ENCODE measurements around the gene SYP. TPM values are rescaled to one million over a fixed set of nuclear protein-coding genes. Genes with fewer than 3 reads are reported as not detected.

Gene SYP
- total and polyA plus RNA-seq, 4 donors: 0.30 to 0.67 (median 0.47) TPM

GRCh38 chrX:49204709-49205108 lies 4.7 kb upstream of the SYP start:
- Histone ChIP-seq H3K9ac (ENCODE audit: low read depth in 1 of 2, low read length in 2 of 2) (no peak overlapping the region), H3K27ac (ENCODE audit: low read depth in 1 of 2, low read length in 2 of 2) (no peak overlapping the region), H3K27me3 (ENCODE audit: control insufficient read depth in 4 of 4, insufficient read depth in 4 of 4, low read length in 3 of 4) (no peaks in the 10 kb centered on the region), H3K36me3 (ENCODE audit: control insufficient read depth in 4 of 4, insufficient read depth in 3 of 4, low read depth in 1 of 4, low read length in 3 of 4) (no peaks in the 10 kb centered on the region), H3K9me3 (ENCODE audit: control insufficient read depth in 4 of 4, low read length in 3 of 4) (no peaks in the 10 kb centered on the region), H3K4me3 (ENCODE audit: low read depth in 1 of 3, low read length in 3 of 3) (no peak overlapping the region), H3K4me1 (ENCODE audit: control insufficient read depth in 4 of 4, insufficient read depth in 4 of 4, low read length in 3 of 4) (peaks cover 0 to 3% (median under 1%) of the 10 kb centered on the region in 4 donors)
- TF ChIP-seq HNF4A (conservative IDR thresholded peaks at IDR 0.05) (no peak), GABPA (IDR thresholded peaks at IDR 0.05 in 1 of 2, conservative IDR thresholded peaks at IDR 0.05 in 1 of 2) (no peak), ZBTB33 (IDR thresholded peaks at IDR 0.05) (no peak), RAD21 (IDR thresholded peaks at IDR 0.05) (no peak)
- 63% methylated on average over 4 of the region's 4 CpGs for WGBS
- no peak for DNase-seq (ENCODE audit: low spot score)

GRCh38 chrX:49204017-49204416 lies 4.0 kb upstream of the SYP start:
- no peak overlapping the region for H3K27ac ChIP-seq (ENCODE audit: low read depth in 1 of 2, low read length in 2 of 2)
- DNase-seq (ENCODE audit: low spot score): no peak
- no peaks in the 10 kb centered on the region for H3K9me3 ChIP-seq (ENCODE audit: control insufficient read depth in 4 of 4, low read length in 3 of 4)
- H3K9ac ChIP-seq (ENCODE audit: low read depth in 1 of 2, low read length in 2 of 2): no peak overlapping the region
- 84% methylated on average over 6 of the region's 6 CpGs for WGBS
- H3K27me3 ChIP-seq (ENCODE audit: control insufficient read depth in 4 of 4, insufficient read depth in 4 of 4, low read length in 3 of 4): no peaks in the 10 kb centered on the region
- H3K4me3 ChIP-seq (ENCODE audit: low read depth in 1 of 3, low read length in 3 of 3): no peak overlapping the region
- peaks cover 0 to 4% (median 2%) of the 10 kb centered on the region in 4 donors for H3K4me1 ChIP-seq (ENCODE audit: control insufficient read depth in 4 of 4, insufficient read depth in 4 of 4, low read length in 3 of 4)
- no peak for TF ChIP-seq TAF1 (conservative IDR thresholded peaks at IDR 0.05)
- TF ChIP-seq REST (IDR thresholded peaks at IDR 0.05): no peak
- TF ChIP-seq MAX (IDR thresholded peaks at IDR 0.05): no peak
- TF ChIP-seq NR2F2 (IDR thresholded peaks at IDR 0.05): no peak
- TF ChIP-seq SP1 (IDR thresholded peaks at IDR 0.05): no peak
- TF ChIP-seq RXRA (IDR thresholded peaks at IDR 0.05): no peak
- no peak for TF ChIP-seq HNF4G (IDR thresholded peaks at IDR 0.05)
- no peak for TF ChIP-seq GABPA (IDR thresholded peaks at IDR 0.05 in 1 of 2, conservative IDR thresholded peaks at IDR 0.05 in 1 of 2)
- TF ChIP-seq RAD21 (IDR thresholded peaks at IDR 0.05): no peak
- no peak for TF ChIP-seq ZBTB33 (IDR thresholded peaks at IDR 0.05)
- TF ChIP-seq JUND (IDR thresholded peaks at IDR 0.05): no peak
- TF ChIP-seq HNF4A (conservative IDR thresholded peaks at IDR 0.05): no peak
- no peak for TF ChIP-seq ATF3 (IDR thresholded peaks at IDR 0.05)
- TF ChIP-seq EGR1 (IDR thresholded peaks at IDR 0.05; ENCODE audit: low read depth in 2 of 2): no peak
- no peak for TF ChIP-seq CTCF (IDR thresholded peaks at IDR 0.05; ENCODE audit: low read depth, low read length, missing input control)
- TF ChIP-seq FOXA2 (IDR thresholded peaks at IDR 0.05): no peak
- TF ChIP-seq YY1 (IDR thresholded peaks at IDR 0.05): no peak
- no peaks in the 10 kb centered on the region for H3K36me3 ChIP-seq (ENCODE audit: control insufficient read depth in 4 of 4, insufficient read depth in 3 of 4, low read depth in 1 of 4, low read length in 3 of 4)
